ENCODE measurements around the gene CNKSR3. TPM values are rescaled to one million over a fixed set of nuclear protein-coding genes. Genes with fewer than 3 reads are reported as not detected.

Gene CNKSR3
- total RNA-seq, 1 donor from 2014 or later, result 8.8 TPM

DNA sequence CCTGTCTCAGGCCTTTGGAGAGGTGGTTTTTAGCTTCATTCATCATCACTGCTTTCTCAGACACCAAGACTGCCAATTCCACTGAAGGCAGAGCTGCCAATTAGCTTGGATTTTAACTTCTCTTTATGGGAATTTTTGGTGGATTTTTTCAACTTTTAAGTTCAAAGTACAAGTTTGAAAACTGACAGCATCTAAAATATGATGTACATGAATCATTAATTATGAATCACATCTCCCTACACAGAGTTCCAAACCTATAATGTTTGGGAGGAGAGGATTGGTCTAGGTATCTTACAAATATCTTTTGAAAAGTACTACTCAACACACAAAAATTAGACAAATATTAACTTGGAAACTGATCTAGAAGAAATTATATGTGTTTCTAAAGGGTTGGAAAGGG is 25.5 kb downstream of the CNKSR3 start:
- H3K4me1 ChIP-seq, result peaks cover 14% of the 10 kb centered on the region
- H3K9me3 ChIP-seq (ENCODE audit: low read depth), result no peaks in the 10 kb centered on the region
- peaks cover 3% of the 10 kb centered on the region for H3F3A ChIP-seq (ENCODE audit: low read depth)
- Mint-ChIP-seq H3K4me1 (peaks cover 12% of the 10 kb centered on the region), H3K27me3 (ENCODE audit: insufficient read depth, low read depth) (no peaks in the 10 kb centered on the region), H3K27ac (no peak overlapping the region), H3K9me3 (no peaks in the 10 kb centered on the region), H3K36me3 (no peaks in the 10 kb centered on the region), H3K4me3 (no peak overlapping the region)
- H3K9ac ChIP-seq, result no peak overlapping the region
- TF ChIP-seq EZH2phosphoT487 (IDR thresholded peaks at IDR 0.05) (no peak), EZH2 (IDR thresholded peaks at IDR 0.05) (no peak)
- TF ChIP-seq, protein P1, sequence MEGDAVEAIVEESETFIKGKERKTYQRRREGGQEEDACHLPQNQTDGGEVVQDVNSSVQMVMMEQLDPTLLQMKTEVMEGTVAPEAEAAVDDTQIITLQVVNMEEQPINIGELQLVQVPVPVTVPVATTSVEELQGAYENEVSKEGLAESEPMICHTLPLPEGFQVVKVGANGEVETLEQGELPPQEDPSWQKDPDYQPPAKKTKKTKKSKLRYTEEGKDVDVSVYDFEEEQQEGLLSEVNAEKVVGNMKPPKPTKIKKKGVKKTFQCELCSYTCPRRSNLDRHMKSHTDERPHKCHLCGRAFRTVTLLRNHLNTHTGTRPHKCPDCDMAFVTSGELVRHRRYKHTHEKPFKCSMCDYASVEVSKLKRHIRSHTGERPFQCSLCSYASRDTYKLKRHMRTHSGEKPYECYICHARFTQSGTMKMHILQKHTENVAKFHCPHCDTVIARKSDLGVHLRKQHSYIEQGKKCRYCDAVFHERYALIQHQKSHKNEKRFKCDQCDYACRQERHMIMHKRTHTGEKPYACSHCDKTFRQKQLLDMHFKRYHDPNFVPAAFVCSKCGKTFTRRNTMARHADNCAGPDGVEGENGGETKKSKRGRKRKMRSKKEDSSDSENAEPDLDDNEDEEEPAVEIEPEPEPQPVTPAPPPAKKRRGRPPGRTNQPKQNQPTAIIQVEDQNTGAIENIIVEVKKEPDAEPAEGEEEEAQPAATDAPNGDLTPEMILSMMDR (IDR thresholded peaks at IDR 0.05), result no peak
- H3K27ac ChIP-seq, result no peak overlapping the region
- H3K4me2 ChIP-seq, result no peak overlapping the region
- peaks cover 45% of the 10 kb centered on the region for H3K79me2 ChIP-seq (ENCODE audit: low read depth)
- H3K36me3 ChIP-seq, result no peaks in the 10 kb centered on the region
- H2AFZ ChIP-seq (replicated peaks), result no peak overlapping the region
- no peaks in the 10 kb centered on the region for H3K27me3 ChIP-seq
- H4K20me1 ChIP-seq (ENCODE audit: low read depth), result peaks cover 12% of the 10 kb centered on the region
- no peak for DNase-seq (ENCODE audit: low spot score)
- no peak overlapping the region for H3K4me3 ChIP-seq

DNA sequence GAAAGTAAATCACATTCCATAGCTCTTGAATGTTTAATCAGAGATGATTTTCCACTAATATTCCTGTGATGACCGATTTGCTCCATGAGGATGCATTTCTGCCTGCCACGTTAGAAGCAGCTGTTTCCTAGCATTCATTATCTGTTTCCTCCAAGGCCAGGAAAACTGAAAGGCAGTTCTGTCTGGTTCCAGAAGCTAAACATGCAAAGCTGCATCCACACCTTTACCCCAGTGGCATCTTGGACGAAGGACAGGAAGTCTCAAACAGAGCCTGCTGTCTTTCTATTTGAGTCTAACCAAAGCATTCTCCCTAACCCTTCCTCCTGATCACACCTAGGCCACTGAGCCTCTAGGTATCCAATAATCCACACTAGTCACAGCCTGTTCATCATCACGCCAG is 27.6 kb downstream of the CNKSR3 start:
- Mint-ChIP-seq H3K4me3 (no peak overlapping the region), H3K9me3 (no peaks in the 10 kb centered on the region), H3K27me3 (ENCODE audit: insufficient read depth, low read depth) (peaks cover 3% of the 10 kb centered on the region), H3K4me1 (peaks cover 31% of the 10 kb centered on the region), H3K27ac (no peak overlapping the region), H3K36me3 (no peaks in the 10 kb centered on the region)
- no peak overlapping the region for H3K27ac ChIP-seq
- no peaks in the 10 kb centered on the region for H3K9me3 ChIP-seq (ENCODE audit: low read depth)
- H3K4me3 ChIP-seq, result no peak overlapping the region
- peaks cover 36% of the 10 kb centered on the region for H3K79me2 ChIP-seq (ENCODE audit: low read depth)
- H3F3A ChIP-seq (ENCODE audit: low read depth), result peaks cover 3% of the 10 kb centered on the region
- H3K9ac ChIP-seq, result no peak overlapping the region
- H3K4me1 ChIP-seq, result peaks cover 12% of the 10 kb centered on the region
- no peak overlapping the region for H3K4me2 ChIP-seq
- no peaks in the 10 kb centered on the region for H3K36me3 ChIP-seq
- peaks cover 8% of the 10 kb centered on the region for H4K20me1 ChIP-seq (ENCODE audit: low read depth)
- TF ChIP-seq EZH2 (IDR thresholded peaks at IDR 0.05), result no peak
- no peak for TF ChIP-seq EZH2phosphoT487 (IDR thresholded peaks at IDR 0.05)
- TF ChIP-seq, protein P1 (IDR thresholded peaks at IDR 0.05), result no peak
- no peak overlapping the region for H2AFZ ChIP-seq (replicated peaks)
- H3K27me3 ChIP-seq, result no peaks in the 10 kb centered on the region
- no peak for DNase-seq (ENCODE audit: low spot score)

DNA sequence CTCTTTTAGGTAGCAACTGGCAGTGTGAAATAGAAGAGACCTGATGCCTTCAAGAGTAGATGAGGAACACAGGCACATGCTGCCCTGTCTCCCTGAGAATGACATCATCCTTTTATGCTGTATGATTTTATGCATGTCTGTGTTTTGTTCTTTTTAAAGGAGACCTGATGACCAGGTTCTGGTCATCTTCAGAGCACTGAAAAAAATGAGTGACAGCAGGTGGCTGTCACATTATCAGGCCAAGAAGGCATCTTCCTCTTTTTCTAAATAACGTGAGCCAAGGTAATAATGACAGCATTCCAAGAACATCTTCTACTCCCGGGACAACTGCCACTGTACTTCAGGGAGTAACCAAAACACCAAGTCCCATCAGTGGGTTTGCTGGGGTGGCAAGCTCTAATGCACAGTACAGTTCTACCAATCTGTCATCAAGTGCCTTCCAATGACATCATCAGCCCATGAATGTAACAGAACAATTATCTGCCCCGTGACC is 28.9 kb downstream of the CNKSR3 start:
- H3F3A ChIP-seq (ENCODE audit: low read depth), result no peaks in the 10 kb centered on the region
- Mint-ChIP-seq H3K4me1 (peaks cover 29% of the 10 kb centered on the region), H3K4me3 (no peak overlapping the region), H3K9me3 (no peaks in the 10 kb centered on the region), H3K27me3 (ENCODE audit: insufficient read depth, low read depth) (peaks cover 3% of the 10 kb centered on the region), H3K36me3 (no peaks in the 10 kb centered on the region), H3K27ac (no peak overlapping the region)
- no peaks in the 10 kb centered on the region for H3K27me3 ChIP-seq
- no peak overlapping the region for H3K27ac ChIP-seq
- no peaks in the 10 kb centered on the region for H3K36me3 ChIP-seq
- H4K20me1 ChIP-seq (ENCODE audit: low read depth), result no peaks in the 10 kb centered on the region
- H3K9me3 ChIP-seq (ENCODE audit: low read depth), result no peaks in the 10 kb centered on the region
- peaks cover 37% of the 10 kb centered on the region for H3K79me2 ChIP-seq (ENCODE audit: low read depth)
- H3K4me2 ChIP-seq, result no peak overlapping the region
- H3K4me3 ChIP-seq, result no peak overlapping the region
- TF ChIP-seq EZH2 (IDR thresholded peaks at IDR 0.05) (no peak), EZH2phosphoT487 (IDR thresholded peaks at IDR 0.05) (no peak)
- TF ChIP-seq, protein P1 (IDR thresholded peaks at IDR 0.05), result no peak
- no peak overlapping the region for H3K9ac ChIP-seq
- peaks cover 4% of the 10 kb centered on the region for H3K4me1 ChIP-seq
- DNase-seq (ENCODE audit: low spot score), result no peak
- no peak overlapping the region for H2AFZ ChIP-seq (replicated peaks)
